Sigmoid colon (tissue), 4 donors: ENCODE data around the gene MMP1.
"Not testable (repeated sequence)": the region's sequence is repeated elsewhere in the genome, so short reads cannot be mapped to it uniquely, and the experiment has no call there.

Source experiments
- CTCF ChIP-seq, 4 experiments: fragments of 450-650 bp in 3 of 4; fragments of 200-600 bp in 1 of 4; IDR thresholded peaks; one replicate each; pipeline ENCODE4 v1.5.1; 2016 to 2019; ENCODE audit warnings: antibody characterized with exemption in 4 of 4, mild to moderate bottlenecking in 3 of 4, moderate library complexity in 2 of 4
- EP300 ChIP-seq, 4 donors: sonication (generic); formaldehyde crosslinking; IDR thresholded peaks; one replicate each; pipeline ENCODE4 v1.6.1; 2017; ENCODE audit warnings: antibody characterized with exemption in 4 of 4
- POLR2A ChIP-seq, 2 donors: fragments of 450-650 bp; IDR thresholded peaks; one replicate each; pipeline ENCODE4 v1.6.1; 2016; ENCODE audit warnings: antibody characterized with exemption in 2 of 2, mild to moderate bottlenecking in 2 of 2, moderate library complexity in 2 of 2

GRCh38 chr11:102746746-102747578 is 51.0 kb downstream of the MMP1 start:
- not testable (repeated sequence) for TF ChIP-seq EP300, POLR2A, CTCF (IDR thresholded peaks at IDR 0.05)
